Measurements from ENCODE around the gene SLC35F1.

GRCh38 chr6:118248171-118248570 is 341.1 kb downstream of the SLC35F1 start:
- TF ChIP-seq CTCF (IDR thresholded peaks at IDR 0.05; ENCODE audit: extremely low read depth in 1 of 2, insufficient read depth in 1 of 2, low read depth in 1 of 2, low read length in 2 of 2) = no peak
- TF ChIP-seq EZH2 (IDR thresholded peaks at IDR 0.05; ENCODE audit: borderline replicate concordance, low read depth, low read length, severe bottlenecking) = no peak
- TF ChIP-seq, protein P1, sequence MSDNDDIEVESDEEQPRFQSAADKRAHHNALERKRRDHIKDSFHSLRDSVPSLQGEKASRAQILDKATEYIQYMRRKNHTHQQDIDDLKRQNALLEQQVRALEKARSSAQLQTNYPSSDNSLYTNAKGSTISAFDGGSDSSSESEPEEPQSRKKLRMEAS (IDR thresholded peaks at IDR 0.05; ENCODE audit: insufficient read depth, insufficient read length) = no peak
- TF ChIP-seq POLR2A (IDR thresholded peaks at IDR 0.05; ENCODE audit: low read depth, low read length) = no peak

All from endothelial cell of umbilical vein (primary cell).